Spleen (tissue), 13 donors: Measurements from ENCODE around the gene PLK5. TPM values are rescaled to one million over a fixed set of nuclear protein-coding genes. Genes with fewer than 3 reads are reported as not detected.
"Not testable (repeated sequence)": the region's sequence is repeated elsewhere in the genome, so short reads cannot be mapped to it uniquely, and the experiment has no call there.

Source experiments
- DNase-seq: peaks from one replicate; pipeline ENCODE4 v3.0.0-alpha.2; 2020
- H3K27ac ChIP-seq, 8 donors: fragments of 200-600 bp; sonication (generic) in 7 of 8; 1 replicate in 4 of 8; 2 replicates in 4 of 8; pipeline versions ENCODE4 v1.5.0 to v1.8.0; 2016 to 2021; ENCODE audit warnings: inconsistent platforms in 4 of 8, mild to moderate bottlenecking in 4 of 8, moderate library complexity in 1 of 8
- H3K27me3 ChIP-seq, 7 donors: fragments of 200-600 bp; sonication (generic) in 6 of 7; replicated peaks in 1 of 7; 1 replicate in 4 of 7; 2 replicates in 3 of 7; pipeline versions ENCODE4 v1.5.0 to v1.8.0; 2016 to 2021; ENCODE audit warnings: inconsistent platforms in 3 of 7, mild to moderate bottlenecking in 1 of 7
- H3K36me3 ChIP-seq, 6 donors: fragments of 200-600 bp; sonication (generic) in 5 of 6; 1 replicate in 4 of 6; 2 replicates in 2 of 6; pipeline versions ENCODE4 v1.5.0 to v1.8.0; 2016 to 2021; ENCODE audit warnings: inconsistent platforms in 2 of 6
- H3K4me1 ChIP-seq, 6 donors: fragments of 200-600 bp; sonication (generic) in 5 of 6; 1 replicate in 3 of 6; 2 replicates in 3 of 6; pipeline versions ENCODE4 v1.5.0 to v1.8.0; 2016 to 2021; ENCODE audit warnings: inconsistent platforms in 3 of 6
- H3K4me3 ChIP-seq, 8 donors: fragments of 200-600 bp; sonication (generic) in 7 of 8; 1 replicate in 4 of 8; 2 replicates in 4 of 8; pipeline versions ENCODE4 v1.5.0 to v1.8.0; 2016 to 2021; ENCODE audit warnings: inconsistent platforms in 4 of 8, mild to moderate bottlenecking in 4 of 8, moderate library complexity in 2 of 8
- H3K9me3 ChIP-seq, 8 donors: fragments of 200-600 bp; sonication (generic) in 7 of 8; 1 replicate in 4 of 8; 2 replicates in 4 of 8; pipeline versions ENCODE4 v1.5.0 to v1.8.0; 2016 to 2021; ENCODE audit warnings: inconsistent platforms in 4 of 8
- POLR2A ChIP-seq, 3 donors: fragments of 450-650 bp; IDR thresholded peaks; one replicate each; pipeline ENCODE4 v1.5.1; 2017; ENCODE audit warnings: antibody characterized with exemption in 3 of 3, mild to moderate bottlenecking in 1 of 3
- POLR2AphosphoS5 ChIP-seq, 3 donors: sonication (generic); formaldehyde crosslinking; IDR thresholded peaks; one replicate each; pipeline ENCODE4 v1.5.1; 2017; ENCODE audit warnings: antibody characterized with exemption in 3 of 3
- WGBS, 5 donors: extraction: QIAGEN DNeasy Blood & Tissue Kit in 3 of 5; methylation state at CpG; one replicate each; pipeline versions ENCODE4 v1.1.5 to v1.1.7; 2013 to 2018; 5-methylcytosine and 5-hydroxymethylcytosine counted together
- intact Hi-C: fragments of 100-400 bp; cut with DNase I; formaldehyde crosslinking; loops from one replicate; pipeline ENCODE4 v1.15.0; 2023; ENCODE audit warnings: low total_unique reads
- long read RNA-seq, 2 donors: transcript quantifications; one replicate each; lab custom pipeline, GENCODE V29; 2026
- polyA plus RNA-seq, 3 donors: library from polyadenylated mRNA; stranded (reverse); fragments of 200-250 nt; gene quantifications; one replicate each; pipeline ENCODE4 v1.2.1, GENCODE V29; 2013
- total RNA-seq, 7 donors: library from RNA; depleted of rRNA in 3 of 7; stranded (reverse); fragments of >200 nt in 3 of 7; fragmentation: NEBNext Ultra II Directional in 4 of 7; extraction: Animal tissue kit (Norgen Biotek cat#: 25700) in 4 of 7; gene quantifications; one replicate each; pipeline versions ENCODE4 v1.1.0 to v1.2.1, GENCODE V29; 2016 to 2021
- TF ChIP-seq, protein P1 (sequence below), 11 experiments: fragments of 200-600 bp in 7 of 11; fragments of 450-650 bp in 4 of 11; sonication (generic) in 4 of 11; IDR thresholded peaks in 8 of 11; conservative IDR thresholded peaks in 3 of 11; 1 replicate in 7 of 11; 2 replicates in 4 of 11; pipeline versions ENCODE4 v1.4.0 to v1.8.0; 2016 to 2021; ENCODE audit warnings: antibody characterized with exemption in 11 of 11, inconsistent platforms in 4 of 11, mild to moderate bottlenecking in 1 of 11
- donor health status: healthy with polysubstance abuse.
- donor health status: DM: no; HTN: no; CAD: no; lungs with moderate emphysema.
- donor health status: DM: no; HTN: no; CAD: no.
- donor health status: Bipolar disorder and iron deficiency.
- donor health status: healthy.
- donor health status: DM: no; HTN: no; CAD: no.
- donor health status: DM: yes; HTN: yes; CAD: no.

The PLK5 gene, protein sequence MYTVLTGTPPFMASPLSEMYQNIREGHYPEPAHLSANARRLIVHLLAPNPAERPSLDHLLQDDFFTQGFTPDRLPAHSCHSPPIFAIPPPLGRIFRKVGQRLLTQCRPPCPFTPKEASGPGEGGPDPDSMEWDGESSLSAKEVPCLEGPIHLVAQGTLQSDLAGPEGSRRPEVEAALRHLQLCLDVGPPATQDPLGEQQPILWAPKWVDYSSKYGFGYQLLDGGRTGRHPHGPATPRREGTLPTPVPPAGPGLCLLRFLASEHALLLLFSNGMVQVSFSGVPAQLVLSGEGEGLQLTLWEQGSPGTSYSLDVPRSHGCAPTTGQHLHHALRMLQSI
- total RNA-seq (not detected), polyA plus RNA-seq (under 1 TPM; 0.04 to 0.06 (median 0.06) TPM)
- long read RNA-seq, donor 1 = 0 reads
- long read RNA-seq, donor 2 = 0 reads

DNA sequence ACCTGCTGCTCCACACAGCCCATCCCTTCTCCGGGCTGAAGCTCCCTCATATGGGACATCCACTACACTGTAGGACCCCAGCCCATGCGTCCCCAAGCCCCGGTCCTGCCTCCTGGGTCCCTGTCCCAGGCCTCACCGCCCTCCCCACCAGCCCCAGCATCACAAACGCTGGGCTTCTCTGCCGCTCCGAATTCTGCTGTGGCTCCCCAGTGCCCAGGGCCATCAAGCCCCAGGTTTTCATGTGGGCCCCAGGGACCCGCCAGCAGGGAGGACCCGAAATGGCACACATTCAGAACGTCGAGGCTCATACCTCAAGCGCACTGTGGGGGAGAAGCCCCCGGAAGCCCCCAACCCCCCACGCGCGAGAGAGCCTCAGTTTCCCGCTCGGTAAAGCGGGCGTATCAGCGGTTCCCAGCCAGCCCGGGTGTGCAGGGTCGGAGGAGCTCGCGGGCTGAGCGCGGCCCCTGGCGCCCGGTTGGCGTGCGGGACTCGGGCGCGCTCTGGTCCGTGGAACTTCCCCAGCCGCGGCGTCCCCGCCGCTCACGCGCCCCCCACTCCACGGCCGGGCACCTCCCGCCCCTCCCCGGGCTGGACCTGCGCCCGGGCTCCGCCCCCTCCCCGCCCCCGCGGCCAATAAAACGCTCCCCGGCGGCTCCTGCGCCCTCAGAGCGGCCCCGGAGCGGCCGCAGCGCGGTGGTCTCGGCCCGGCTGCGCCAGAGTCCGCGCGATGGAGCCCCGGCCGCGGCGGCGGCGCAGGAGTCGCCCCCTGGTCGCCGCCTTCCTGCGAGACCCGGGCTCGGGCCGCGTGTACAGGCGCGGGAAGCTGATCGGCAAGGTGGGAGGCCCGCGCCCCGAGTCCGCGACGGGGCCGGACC, at the start of gene PLK5:
PLK5 (plus strand) TSS at position 666 of the 875 bp plus-strand sequence. CDS start 2,920 bp downstream, outside the sequence.
- DNase-seq = no peak
- Histone ChIP-seq H3K27me3 (peaks cover 0 to 97% (median 65%) of the 10 kb centered on the region in 7 donors), H3K4me1 (peaks cover 0 to 11% (median 3%) of the 10 kb centered on the region in 6 donors), H3K36me3 (no peaks in the 10 kb centered on the region), H3K27ac (no peak within 1 kb of the TSS), H3K9me3 (no peaks in the 10 kb centered on the region), H3K4me3 (peak within 1 kb of the TSS in 2 of 8 donors; percentile 6 to 48)
- WGBS, 5 donors = 11 to 41% (median 13%) methylated on average over 19 to 92 of the region's 92 CpGs
- intact Hi-C loops = no loop called here
- TF ChIP-seq, protein P1, sequence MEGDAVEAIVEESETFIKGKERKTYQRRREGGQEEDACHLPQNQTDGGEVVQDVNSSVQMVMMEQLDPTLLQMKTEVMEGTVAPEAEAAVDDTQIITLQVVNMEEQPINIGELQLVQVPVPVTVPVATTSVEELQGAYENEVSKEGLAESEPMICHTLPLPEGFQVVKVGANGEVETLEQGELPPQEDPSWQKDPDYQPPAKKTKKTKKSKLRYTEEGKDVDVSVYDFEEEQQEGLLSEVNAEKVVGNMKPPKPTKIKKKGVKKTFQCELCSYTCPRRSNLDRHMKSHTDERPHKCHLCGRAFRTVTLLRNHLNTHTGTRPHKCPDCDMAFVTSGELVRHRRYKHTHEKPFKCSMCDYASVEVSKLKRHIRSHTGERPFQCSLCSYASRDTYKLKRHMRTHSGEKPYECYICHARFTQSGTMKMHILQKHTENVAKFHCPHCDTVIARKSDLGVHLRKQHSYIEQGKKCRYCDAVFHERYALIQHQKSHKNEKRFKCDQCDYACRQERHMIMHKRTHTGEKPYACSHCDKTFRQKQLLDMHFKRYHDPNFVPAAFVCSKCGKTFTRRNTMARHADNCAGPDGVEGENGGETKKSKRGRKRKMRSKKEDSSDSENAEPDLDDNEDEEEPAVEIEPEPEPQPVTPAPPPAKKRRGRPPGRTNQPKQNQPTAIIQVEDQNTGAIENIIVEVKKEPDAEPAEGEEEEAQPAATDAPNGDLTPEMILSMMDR (IDR thresholded peaks at IDR 0.05 in 8 of 11, conservative IDR thresholded peaks at IDR 0.05 in 3 of 11) = no peak
- TF ChIP-seq POLR2AphosphoS5 (IDR thresholded peaks at IDR 0.05) (no peak), POLR2A (IDR thresholded peaks at IDR 0.05) (no peak)

DNA sequence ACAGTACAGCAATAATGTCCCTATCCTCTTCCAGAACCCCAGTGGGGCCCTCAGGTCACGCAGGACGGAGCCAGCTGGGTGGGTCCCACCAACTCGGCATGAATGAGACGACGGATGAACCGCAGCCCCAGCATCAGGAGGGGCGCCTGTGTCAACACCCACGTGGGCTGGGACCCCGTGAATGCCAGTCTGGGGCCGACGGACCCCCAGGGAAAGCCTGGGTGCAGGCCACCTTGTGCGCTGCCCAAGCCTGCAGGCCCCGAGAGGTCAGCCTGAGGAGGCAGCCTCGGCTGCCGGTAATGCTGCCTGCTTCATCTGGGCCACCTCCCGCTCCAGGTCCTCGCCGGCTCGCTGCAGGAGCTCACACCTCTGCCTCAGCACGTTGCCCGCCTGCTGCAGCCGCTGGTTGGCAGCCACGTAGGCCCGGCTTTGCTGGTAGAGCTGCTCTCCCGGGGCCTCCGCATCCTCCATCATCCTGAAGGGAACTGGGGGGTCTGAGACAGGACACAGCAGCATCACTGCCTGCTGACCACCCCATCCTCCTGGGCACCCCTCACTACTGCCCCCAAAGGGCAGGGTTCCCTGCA, 49.0 kb upstream of the PLK5 start:
- Histone ChIP-seq H3K27me3 (peaks cover 8 to 43% (median 35%) of the 10 kb centered on the region in 7 donors), H3K4me1 (peaks cover 32 to 95% (median 60%) of the 10 kb centered on the region in 6 donors), H3K27ac (no peak overlapping the region), H3K36me3 (peaks cover 0 to 45% (median 25%) of the 10 kb centered on the region in 6 donors), H3K4me3 (no peak overlapping the region), H3K9me3 (no peaks in the 10 kb centered on the region)
- intact Hi-C loops = no loop called here
- TF ChIP-seq POLR2AphosphoS5 (IDR thresholded peaks at IDR 0.05) = no peak
- no peak for TF ChIP-seq POLR2A (IDR thresholded peaks at IDR 0.05)
- TF ChIP-seq, protein P1 (IDR thresholded peaks at IDR 0.05 in 8 of 11, conservative IDR thresholded peaks at IDR 0.05 in 3 of 11) = no peak
- 90 to 95% (median 93%) methylated on average over 6 to 26 of the region's 26 CpGs for WGBS, 5 donors
- no peak for DNase-seq

DNA sequence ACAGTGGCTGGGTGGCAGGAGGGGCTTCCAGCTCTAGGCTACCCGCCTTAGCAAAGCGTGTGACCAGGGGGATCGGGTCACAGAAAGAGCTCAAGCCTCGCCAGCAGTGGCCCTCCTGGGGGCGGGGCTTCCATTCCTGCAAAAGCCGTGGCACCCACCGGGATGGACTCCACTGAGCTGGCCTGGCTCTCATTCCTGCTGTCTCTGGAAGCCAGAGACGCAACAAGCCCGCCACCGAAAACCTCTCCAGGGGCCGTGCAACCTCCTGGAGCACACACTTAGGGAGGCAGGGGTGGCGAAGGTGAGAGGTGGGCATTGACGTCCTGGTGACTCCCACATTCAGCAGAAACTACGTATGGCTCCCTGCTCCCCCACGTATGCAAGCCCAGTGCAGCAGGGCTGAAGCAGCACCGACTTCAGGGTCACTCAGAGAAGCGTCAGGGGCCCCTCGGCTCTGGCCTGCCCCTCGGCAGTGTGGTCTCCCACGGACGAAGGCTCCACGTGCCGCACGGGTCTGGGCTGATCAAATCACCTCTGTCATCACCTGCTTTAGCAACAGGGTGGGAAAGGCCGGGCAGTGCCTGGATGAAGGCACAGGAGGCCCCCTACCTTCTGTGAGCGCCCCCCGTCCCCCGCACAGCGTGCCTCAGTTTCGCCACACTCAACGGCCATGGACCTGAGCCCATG, 48.0 kb upstream of the PLK5 start:
- H3K36me3 ChIP-seq = peaks cover 0 to 45% (median 25%) of the 10 kb centered on the region in 6 donors
- intact Hi-C loops = no loop called here
- H3K27ac ChIP-seq = no peak overlapping the region
- 89 to 94% (median 92%) methylated on average over 21 to 31 of the region's 31 CpGs for WGBS, 5 donors
- H3K27me3 ChIP-seq = peaks cover 6 to 33% (median 24%) of the 10 kb centered on the region in 7 donors
- H3K4me3 ChIP-seq = no peak overlapping the region
- TF ChIP-seq POLR2AphosphoS5 (IDR thresholded peaks at IDR 0.05) = peak in 1 of 3 donors; percentile 30
- TF ChIP-seq, protein P1 (IDR thresholded peaks at IDR 0.05 in 8 of 11, conservative IDR thresholded peaks at IDR 0.05 in 3 of 11) = no peak
- no peak for TF ChIP-seq POLR2A (IDR thresholded peaks at IDR 0.05)
- DNase-seq = peak; percentile 70
- peaks cover 21 to 92% (median 51%) of the 10 kb centered on the region in 6 donors for H3K4me1 ChIP-seq
- no peaks in the 10 kb centered on the region for H3K9me3 ChIP-seq

DNA sequence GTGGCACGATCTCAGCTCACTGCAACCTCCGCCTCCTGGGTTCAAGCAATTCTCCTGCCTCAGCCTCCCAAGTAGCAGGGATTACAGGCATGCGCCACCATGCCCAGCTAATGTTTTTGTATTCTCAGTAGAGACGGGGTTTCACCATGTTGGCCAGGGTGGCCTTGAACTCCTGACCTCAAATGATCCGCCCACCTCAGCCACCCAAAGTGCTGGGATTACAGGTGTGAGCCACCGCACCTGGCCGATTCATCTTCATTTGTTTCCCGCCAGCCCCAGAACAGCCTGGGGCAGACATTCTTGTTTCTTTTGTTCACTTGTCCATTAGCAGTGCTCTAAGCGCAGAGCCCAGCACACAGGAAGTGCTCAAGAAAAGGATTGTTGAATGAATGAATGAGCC, 46.8 kb upstream of the PLK5 start:
- intact Hi-C loops, H3K9me3 ChIP-seq, H3K27ac ChIP-seq, H3K4me3 ChIP-seq, DNase-seq: not testable (repeated sequence)
- Histone ChIP-seq H3K27me3 (peaks cover 0 to 21% (median 13%) of the 10 kb centered on the region in 7 donors), H3K4me1 (peaks cover 11 to 83% (median 39%) of the 10 kb centered on the region in 6 donors), H3K36me3 (peaks cover 0 to 45% (median 25%) of the 10 kb centered on the region in 6 donors)
- WGBS, 5 donors = 93 to 96% (median 94%) methylated on average over 9 of the region's 9 CpGs
